Measurements from ENCODE around the gene TAMM41. TPM values are rescaled to one million over a fixed set of nuclear protein-coding genes. Genes with fewer than 3 reads are reported as not detected.

The TAMM41 gene
- total and polyA plus RNA-seq, 9 of the 15 experiments (the other 6 are each of a cell fraction or from before 2014, with no cell fraction given), result 8.6 to 74.6 (median 29.3) TPM

DNA sequence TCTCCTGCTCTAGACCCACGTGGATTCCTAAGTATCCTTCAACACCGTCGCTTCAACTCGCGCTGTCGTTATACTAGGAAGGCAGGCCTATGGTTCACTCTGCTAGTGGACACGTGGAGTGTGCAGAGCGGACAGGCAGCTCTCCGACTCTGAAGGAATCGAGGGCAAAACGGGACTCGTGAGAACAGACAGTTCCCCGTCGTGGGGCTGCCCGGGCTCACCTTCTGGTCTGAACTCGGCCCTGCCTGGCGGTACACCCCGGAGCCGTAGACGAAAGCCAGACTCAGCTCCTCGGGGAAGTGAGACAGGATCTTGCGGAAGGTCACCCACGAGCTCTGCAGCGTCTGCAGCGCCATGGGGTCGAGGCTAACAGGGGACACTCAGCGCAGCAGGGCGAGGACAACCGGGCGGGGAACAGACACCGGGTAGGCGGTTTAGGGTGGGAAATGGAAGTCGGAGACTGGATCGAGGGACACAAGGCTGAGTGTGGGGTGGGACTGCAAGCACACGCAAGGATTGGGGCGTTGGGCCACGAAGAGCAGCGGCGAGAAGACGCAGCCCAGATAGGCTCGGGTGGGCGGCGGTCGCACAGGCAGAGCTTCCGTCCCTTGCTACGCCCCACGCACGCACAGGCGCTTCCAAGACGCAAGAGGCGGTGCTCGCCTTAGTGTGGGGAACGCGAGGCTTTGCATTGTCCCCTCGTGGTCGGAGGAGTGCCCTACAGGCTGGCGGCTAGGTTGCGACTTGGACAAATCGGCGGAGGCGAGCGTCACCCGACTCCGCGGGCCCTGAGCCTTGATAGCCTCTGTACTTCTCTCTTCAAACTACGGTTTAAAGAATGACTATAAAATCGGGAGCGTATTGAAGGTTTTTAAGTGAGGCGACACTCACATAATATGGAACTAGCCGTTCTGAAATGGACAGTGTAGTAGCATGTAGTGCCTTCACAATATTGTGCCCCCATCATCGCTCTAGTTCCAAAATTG lies at the start of gene TAMM41 (continued):
- TF ChIP-seq ZNF785 (CRISPR knock-in tag; IDR thresholded peaks at IDR 0.05), result no peak
- TF ChIP-seq BRD9 (IDR thresholded peaks at IDR 0.05; ENCODE audit: low read depth, partially characterized antibody), result peak; percentile 28
- TF ChIP-seq SRSF1 (IDR thresholded peaks at IDR 0.05; ENCODE audit: low read depth, low read length), result no peak
- peak; percentile 45 for TF ChIP-seq TCF3 (CRISPR knock-in tag; IDR thresholded peaks at IDR 0.05)
- TF ChIP-seq, protein P1, sequence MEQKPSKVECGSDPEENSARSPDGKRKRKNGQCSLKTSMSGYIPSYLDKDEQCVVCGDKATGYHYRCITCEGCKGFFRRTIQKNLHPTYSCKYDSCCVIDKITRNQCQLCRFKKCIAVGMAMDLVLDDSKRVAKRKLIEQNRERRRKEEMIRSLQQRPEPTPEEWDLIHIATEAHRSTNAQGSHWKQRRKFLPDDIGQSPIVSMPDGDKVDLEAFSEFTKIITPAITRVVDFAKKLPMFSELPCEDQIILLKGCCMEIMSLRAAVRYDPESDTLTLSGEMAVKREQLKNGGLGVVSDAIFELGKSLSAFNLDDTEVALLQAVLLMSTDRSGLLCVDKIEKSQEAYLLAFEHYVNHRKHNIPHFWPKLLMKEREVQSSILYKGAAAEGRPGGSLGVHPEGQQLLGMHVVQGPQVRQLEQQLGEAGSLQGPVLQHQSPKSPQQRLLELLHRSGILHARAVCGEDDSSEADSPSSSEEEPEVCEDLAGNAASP (IDR thresholded peaks at IDR 0.05), result no peak
- peak; percentile 73 for TF ChIP-seq ELF4 (CRISPR knock-in tag; IDR thresholded peaks at IDR 0.05)
- peak; percentile 85 for TF ChIP-seq ZBED1 (IDR thresholded peaks at IDR 0.05)
- TF ChIP-seq LEF1 (IDR thresholded peaks at IDR 0.05), result peak; percentile 23; the same call in 1 of the 2 replicates
- TF ChIP-seq L3MBTL2 (IDR thresholded peaks at IDR 0.05), result peak; percentile 68
- no peak for TF ChIP-seq NR0B1 (IDR thresholded peaks at IDR 0.05; ENCODE audit: partially characterized antibody)
- peak; percentile 73; the same call in 1 of the 2 replicates for TF ChIP-seq CBX5 (IDR thresholded peaks at IDR 0.05; ENCODE audit: borderline replicate concordance, low read depth)
- peak; percentile 78 for TF ChIP-seq XRCC5 (IDR thresholded peaks at IDR 0.05; ENCODE audit: low read depth, low read length)
- TF ChIP-seq HDAC1 (IDR thresholded peaks at IDR 0.05), result peak in 1 of 2 experiments; percentile 96; a peak in 3 of 4 replicates
- TF ChIP-seq RBM34 (IDR thresholded peaks at IDR 0.05; ENCODE audit: borderline replicate concordance, insufficient read depth, low read length), result no peak
- no peak; a peak in 1 of 4 replicates for TF ChIP-seq SRF (CRISPR knock-in tag; IDR thresholded peaks at IDR 0.05)
- TF ChIP-seq ZNF134 (CRISPR knock-in tag; conservative IDR thresholded peaks at IDR 0.05), result peak; percentile 36; the same call in 1 of the 2 replicates
- TF ChIP-seq KDM1A (IDR thresholded peaks at IDR 0.05), result no peak
- TF ChIP-seq, protein P2, sequence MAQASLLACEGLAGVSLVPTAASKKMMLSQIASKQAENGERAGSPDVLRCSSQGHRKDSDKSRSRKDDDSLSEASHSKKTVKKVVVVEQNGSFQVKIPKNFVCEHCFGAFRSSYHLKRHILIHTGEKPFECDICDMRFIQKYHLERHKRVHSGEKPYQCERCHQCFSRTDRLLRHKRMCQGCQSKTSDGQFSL (CRISPR knock-in tag; IDR thresholded peaks at IDR 0.05), result 0 out of 2 replicates have a peak, but pooled peaks have one; percentile 54
- TF ChIP-seq, protein P2 (tag; IDR thresholded peaks at IDR 0.05), result no peak
- TF ChIP-seq SIX5 (IDR thresholded peaks at IDR 0.05; ENCODE audit: borderline replicate concordance in 1 of 2, insufficient read depth in 1 of 2, low read depth in 1 of 2, low read length in 2 of 2), result no peak
- TF ChIP-seq, protein P3, sequence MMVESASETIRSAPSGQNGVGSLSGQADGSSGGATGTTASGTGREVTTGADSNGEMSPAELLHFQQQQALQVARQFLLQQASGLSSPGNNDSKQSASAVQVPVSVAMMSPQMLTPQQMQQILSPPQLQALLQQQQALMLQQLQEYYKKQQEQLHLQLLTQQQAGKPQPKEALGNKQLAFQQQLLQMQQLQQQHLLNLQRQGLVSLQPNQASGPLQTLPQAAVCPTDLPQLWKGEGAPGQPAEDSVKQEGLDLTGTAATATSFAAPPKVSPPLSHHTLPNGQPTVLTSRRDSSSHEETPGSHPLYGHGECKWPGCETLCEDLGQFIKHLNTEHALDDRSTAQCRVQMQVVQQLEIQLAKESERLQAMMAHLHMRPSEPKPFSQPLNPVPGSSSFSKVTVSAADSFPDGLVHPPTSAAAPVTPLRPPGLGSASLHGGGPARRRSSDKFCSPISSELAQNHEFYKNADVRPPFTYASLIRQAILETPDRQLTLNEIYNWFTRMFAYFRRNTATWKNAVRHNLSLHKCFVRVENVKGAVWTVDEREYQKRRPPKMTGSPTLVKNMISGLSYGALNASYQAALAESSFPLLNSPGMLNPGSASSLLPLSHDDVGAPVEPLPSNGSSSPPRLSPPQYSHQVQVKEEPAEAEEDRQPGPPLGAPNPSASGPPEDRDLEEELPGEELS (CRISPR knock-in tag; IDR thresholded peaks at IDR 0.05; ENCODE audit: borderline replicate concordance), result peak; percentile 64; the same call in 1 of the 2 replicates
- TF ChIP-seq CHD1 (IDR thresholded peaks at IDR 0.05; ENCODE audit: low read length), result peak; percentile 54
- TF ChIP-seq PTRF (tag; IDR thresholded peaks at IDR 0.05), result no peak

Data from K562 (cell line).